Measurements from ENCODE around the gene LHFPL6.

The LHFPL6 gene

GRCh38 chr13:39377699-39378098 is 225.3 kb downstream of the LHFPL6 start:
- no peak overlapping the region for H3K9ac ChIP-seq (ENCODE audit: low read depth, low read length)
- H3K27ac ChIP-seq (ENCODE audit: low read length): no peak overlapping the region
- no peaks in the 10 kb centered on the region for H3K79me2 ChIP-seq (ENCODE audit: insufficient read depth, low read length)
- no peak for TF ChIP-seq EZH2 (IDR thresholded peaks at IDR 0.05; ENCODE audit: borderline replicate concordance, low read depth, low read length, severe bottlenecking)
- TF ChIP-seq CTCF (IDR thresholded peaks at IDR 0.05; ENCODE audit: borderline replicate concordance, extremely low read depth, low read length, poor library complexity, severe bottlenecking): no peak
- H4K20me1 ChIP-seq (ENCODE audit: insufficient read depth, low read length): no peaks in the 10 kb centered on the region
- H3K4me2 ChIP-seq (ENCODE audit: insufficient read depth, low read length): no peak overlapping the region
- no peak overlapping the region for H3K4me3 ChIP-seq (ENCODE audit: low read depth in 1 of 2, low read length in 2 of 2)
- no peaks in the 10 kb centered on the region for H3K36me3 ChIP-seq (ENCODE audit: insufficient read depth, low read length)
- no peaks in the 10 kb centered on the region for H3K27me3 ChIP-seq (ENCODE audit: insufficient read depth, low read length, poor library complexity)
- DNase-seq (no peak), ATAC-seq (ENCODE audit: insufficient read depth, low read depth) (no peak)
- no peak overlapping the region for H2AFZ ChIP-seq (ENCODE audit: low read depth, low read length)
- no peaks in the 10 kb centered on the region for H3K4me1 ChIP-seq (ENCODE audit: insufficient read depth, low read length)
- H3K9me3 ChIP-seq (ENCODE audit: insufficient read depth, low read length, severe bottlenecking): no peaks in the 10 kb centered on the region

- Histone ChIP-seq H3K36me3 (ENCODE audit: insufficient read depth, low read length) (no peaks in the 10 kb centered on the region), H3K4me3 (ENCODE audit: low read depth in 1 of 2, low read length in 2 of 2) (no peak overlapping the region), H2AFZ (ENCODE audit: low read depth, low read length) (no peak overlapping the region), H3K79me2 (ENCODE audit: insufficient read depth, low read length) (no peaks in the 10 kb centered on the region), H3K27ac (ENCODE audit: low read length) (no peak overlapping the region), H3K4me1 (ENCODE audit: insufficient read depth, low read length) (no peaks in the 10 kb centered on the region), H3K4me2 (ENCODE audit: insufficient read depth, low read length) (no peak overlapping the region), H3K9ac (ENCODE audit: low read depth, low read length) (no peak overlapping the region), H3K27me3 (ENCODE audit: insufficient read depth, low read length, poor library complexity) (no peaks in the 10 kb centered on the region), H3K9me3 (ENCODE audit: insufficient read depth, low read length, severe bottlenecking) (no peaks in the 10 kb centered on the region), H4K20me1 (ENCODE audit: insufficient read depth, low read length) (no peaks in the 10 kb centered on the region)
- TF ChIP-seq EZH2 (IDR thresholded peaks at IDR 0.05; ENCODE audit: borderline replicate concordance, low read depth, low read length, severe bottlenecking) (no peak), CTCF (IDR thresholded peaks at IDR 0.05; ENCODE audit: borderline replicate concordance, extremely low read depth, low read length, poor library complexity, severe bottlenecking) (no peak)
- DNase-seq (no peak), ATAC-seq (ENCODE audit: insufficient read depth, low read depth) (no peak)
Measured at GRCh38 chr13:39376076-39376475, 226.9 kb downstream of the LHFPL6 start.

GRCh38 chr13:39375601-39376000 is 227.4 kb downstream of the LHFPL6 start:
- Histone ChIP-seq H4K20me1 (ENCODE audit: insufficient read depth, low read length) (no peaks in the 10 kb centered on the region), H3K27ac (ENCODE audit: low read length) (no peak overlapping the region), H3K4me3 (ENCODE audit: low read depth in 1 of 2, low read length in 2 of 2) (no peak overlapping the region), H3K9ac (ENCODE audit: low read depth, low read length) (no peak overlapping the region), H3K36me3 (ENCODE audit: insufficient read depth, low read length) (no peaks in the 10 kb centered on the region), H3K9me3 (ENCODE audit: insufficient read depth, low read length, severe bottlenecking) (no peaks in the 10 kb centered on the region), H2AFZ (ENCODE audit: low read depth, low read length) (no peak overlapping the region), H3K4me2 (ENCODE audit: insufficient read depth, low read length) (no peak overlapping the region), H3K27me3 (ENCODE audit: insufficient read depth, low read length, poor library complexity) (no peaks in the 10 kb centered on the region), H3K79me2 (ENCODE audit: insufficient read depth, low read length) (no peaks in the 10 kb centered on the region), H3K4me1 (ENCODE audit: insufficient read depth, low read length) (no peaks in the 10 kb centered on the region)
- DNase-seq: no peak
- no peak for ATAC-seq (ENCODE audit: insufficient read depth, low read depth)
- TF ChIP-seq CTCF (IDR thresholded peaks at IDR 0.05; ENCODE audit: borderline replicate concordance, extremely low read depth, low read length, poor library complexity, severe bottlenecking): no peak
- no peak for TF ChIP-seq EZH2 (IDR thresholded peaks at IDR 0.05; ENCODE audit: borderline replicate concordance, low read depth, low read length, severe bottlenecking)

DNA sequence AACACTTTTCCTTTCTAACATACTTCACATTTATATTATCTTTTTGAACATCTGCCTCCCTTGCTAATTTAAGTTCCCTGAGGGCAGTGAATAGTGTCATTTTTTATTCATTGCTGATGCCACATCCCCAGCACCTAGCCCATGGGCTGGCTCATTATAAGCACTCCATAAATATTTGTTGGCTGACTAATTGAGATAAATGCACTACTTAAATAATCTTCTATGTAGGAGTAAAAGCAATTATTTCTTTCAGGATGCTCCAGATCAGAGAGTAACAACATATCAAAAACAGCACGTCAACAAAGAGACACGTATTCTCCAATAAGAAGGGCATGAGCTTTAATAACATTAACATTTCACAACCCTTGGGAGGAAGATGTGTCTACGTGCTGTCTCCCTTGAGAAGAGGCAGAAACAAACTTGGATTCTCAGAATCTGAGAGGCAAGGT is 228.2 kb downstream of the LHFPL6 start:
- no peaks in the 10 kb centered on the region for H3K27me3 ChIP-seq (ENCODE audit: insufficient read depth, low read length, poor library complexity)
- TF ChIP-seq EZH2 (IDR thresholded peaks at IDR 0.05; ENCODE audit: borderline replicate concordance, low read depth, low read length, severe bottlenecking): no peak
- TF ChIP-seq CTCF (IDR thresholded peaks at IDR 0.05; ENCODE audit: borderline replicate concordance, extremely low read depth, low read length, poor library complexity, severe bottlenecking): no peak
- H3K9me3 ChIP-seq (ENCODE audit: insufficient read depth, low read length, severe bottlenecking): no peaks in the 10 kb centered on the region
- H3K36me3 ChIP-seq (ENCODE audit: insufficient read depth, low read length): no peaks in the 10 kb centered on the region
- ATAC-seq (ENCODE audit: insufficient read depth, low read depth): no peak
- DNase-seq: no peak
- no peaks in the 10 kb centered on the region for H3K79me2 ChIP-seq (ENCODE audit: insufficient read depth, low read length)
- no peaks in the 10 kb centered on the region for H4K20me1 ChIP-seq (ENCODE audit: insufficient read depth, low read length)
- H3K4me2 ChIP-seq (ENCODE audit: insufficient read depth, low read length): no peak overlapping the region
- no peaks in the 10 kb centered on the region for H3K4me1 ChIP-seq (ENCODE audit: insufficient read depth, low read length)
- H2AFZ ChIP-seq (ENCODE audit: low read depth, low read length): no peak overlapping the region
- no peak overlapping the region for H3K9ac ChIP-seq (ENCODE audit: low read depth, low read length)
- no peak overlapping the region for H3K27ac ChIP-seq (ENCODE audit: low read length)
- H3K4me3 ChIP-seq (ENCODE audit: low read depth in 1 of 2, low read length in 2 of 2): no peak overlapping the region
